Endothelial cell of umbilical vein (primary cell): ENCODE data around the gene KIAA2012.

Experiments used
- EZH2 ChIP-seq: IDR thresholded peaks from 2 replicates; pipeline ENCODE4 v1.6.1; 2012; ENCODE audit warnings: borderline replicate concordance, low read depth, mild to moderate bottlenecking, moderate library complexity, low read length, inconsistent platforms; ENCODE audit not compliant: severe bottlenecking
- FOS ChIP-seq: IDR thresholded peaks from 2 replicates; pipeline ENCODE4 v1.6.1; 2011; ENCODE audit warnings: mild to moderate bottlenecking, low read length, moderate library complexity, borderline replicate concordance; ENCODE audit not compliant: insufficient read depth
- GATA2 ChIP-seq: IDR thresholded peaks from 2 replicates; pipeline ENCODE4 v1.7.0; 2011; ENCODE audit warnings: low read depth, mild to moderate bottlenecking, moderate library complexity, mixed read lengths, low read length; ENCODE audit not compliant: insufficient read length, insufficient read depth
- JUN ChIP-seq: IDR thresholded peaks from 2 replicates; pipeline ENCODE4 v1.6.1; 2011; ENCODE audit warnings: borderline replicate concordance, low read depth; ENCODE audit not compliant: insufficient read length, insufficient read depth
- MYC ChIP-seq: IDR thresholded peaks from one replicate; pipeline ENCODE4 v1.6.1; 2011; ENCODE audit warnings: mild to moderate bottlenecking, low read depth, low read length
- POLR2A ChIP-seq: IDR thresholded peaks from 2 replicates; pipeline ENCODE4 v1.6.1; 2012; ENCODE audit warnings: low read depth, mild to moderate bottlenecking, control low read depth, low read length
- POLR2AphosphoS5 ChIP-seq: IDR thresholded peaks from 2 replicates; pipeline ENCODE4 v1.6.1; 2012; ENCODE audit warnings: low read depth, mild to moderate bottlenecking, control low read depth, low read length, moderate library complexity; ENCODE audit not compliant: insufficient read depth
- TF ChIP-seq, protein P1 (sequence below), 2 donors: IDR thresholded peaks; 1 replicate in 1 of 2; 2 replicates in 1 of 2; pipeline ENCODE4 v1.5.1; 2011; ENCODE audit warnings: low read length in 2 of 2, mild to moderate bottlenecking in 2 of 2, moderate library complexity in 2 of 2, control low read depth in 1 of 2, inconsistent platforms in 1 of 2, low read depth in 1 of 2; ENCODE audit not compliant: insufficient read depth in 1 of 2; ENCODE audit errors: extremely low read depth in 1 of 2
- TF ChIP-seq, protein P2 (sequence below): IDR thresholded peaks from 2 replicates; pipeline ENCODE4 v1.6.1; 2011; ENCODE audit not compliant: insufficient read depth, insufficient read length

DNA sequence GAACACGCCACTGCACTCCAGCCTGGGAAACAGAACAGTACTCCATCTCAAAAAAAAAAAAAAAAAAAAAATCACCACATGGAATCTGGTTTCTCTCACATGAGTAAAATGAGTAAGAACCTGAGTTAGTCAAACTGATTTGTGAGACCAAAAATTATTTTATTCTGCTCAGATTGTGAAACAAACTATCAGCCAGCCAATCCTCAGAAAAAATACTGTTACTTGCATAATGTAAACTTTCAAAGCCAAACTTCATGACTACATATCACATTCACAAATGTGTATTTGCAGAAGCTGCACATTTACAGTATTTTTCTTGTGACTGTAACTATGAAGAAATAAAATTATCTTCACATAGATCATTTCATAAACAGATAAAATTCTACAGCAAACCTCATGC lies 142.1 kb downstream of the KIAA2012 start:
- TF ChIP-seq GATA2 (no peak), POLR2A (no peak), POLR2AphosphoS5 (no peak), EZH2 (no peak), JUN (no peak), MYC (no peak), FOS (no peak)
- TF ChIP-seq, protein P1, sequence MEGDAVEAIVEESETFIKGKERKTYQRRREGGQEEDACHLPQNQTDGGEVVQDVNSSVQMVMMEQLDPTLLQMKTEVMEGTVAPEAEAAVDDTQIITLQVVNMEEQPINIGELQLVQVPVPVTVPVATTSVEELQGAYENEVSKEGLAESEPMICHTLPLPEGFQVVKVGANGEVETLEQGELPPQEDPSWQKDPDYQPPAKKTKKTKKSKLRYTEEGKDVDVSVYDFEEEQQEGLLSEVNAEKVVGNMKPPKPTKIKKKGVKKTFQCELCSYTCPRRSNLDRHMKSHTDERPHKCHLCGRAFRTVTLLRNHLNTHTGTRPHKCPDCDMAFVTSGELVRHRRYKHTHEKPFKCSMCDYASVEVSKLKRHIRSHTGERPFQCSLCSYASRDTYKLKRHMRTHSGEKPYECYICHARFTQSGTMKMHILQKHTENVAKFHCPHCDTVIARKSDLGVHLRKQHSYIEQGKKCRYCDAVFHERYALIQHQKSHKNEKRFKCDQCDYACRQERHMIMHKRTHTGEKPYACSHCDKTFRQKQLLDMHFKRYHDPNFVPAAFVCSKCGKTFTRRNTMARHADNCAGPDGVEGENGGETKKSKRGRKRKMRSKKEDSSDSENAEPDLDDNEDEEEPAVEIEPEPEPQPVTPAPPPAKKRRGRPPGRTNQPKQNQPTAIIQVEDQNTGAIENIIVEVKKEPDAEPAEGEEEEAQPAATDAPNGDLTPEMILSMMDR (IDR thresholded peaks at IDR 0.05; ENCODE audit: extremely low read depth in 1 of 2, insufficient read depth in 1 of 2, low read depth in 1 of 2, low read length in 2 of 2) = no peak
- TF ChIP-seq, protein P2, sequence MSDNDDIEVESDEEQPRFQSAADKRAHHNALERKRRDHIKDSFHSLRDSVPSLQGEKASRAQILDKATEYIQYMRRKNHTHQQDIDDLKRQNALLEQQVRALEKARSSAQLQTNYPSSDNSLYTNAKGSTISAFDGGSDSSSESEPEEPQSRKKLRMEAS = no peak
